Mononuclear cell (primary cell): ENCODE data around the gene ACADM. TPM values are rescaled to one million over a fixed set of nuclear protein-coding genes. Genes with fewer than 3 reads are reported as not detected.
"Not testable (repeated sequence)": the region's sequence is repeated elsewhere in the genome, so short reads cannot be mapped to it uniquely, and the experiment has no call there.

ENCODE experiments used
- H3K27me3 ChIP-seq: 2 replicates; pipeline ENCODE4 v1.6.0; 2011; ENCODE audit warnings: low read length, control low read depth; ENCODE audit not compliant: insufficient read depth
- H3K4me1 ChIP-seq: 2 replicates; pipeline ENCODE4 v1.5.1; 2011; ENCODE audit warnings: mild to moderate bottlenecking, low read length, control low read depth; ENCODE audit not compliant: insufficient read depth
- H3K4me3 ChIP-seq: 2 replicates; pipeline ENCODE4 v1.5.1; 2011; ENCODE audit warnings: mild to moderate bottlenecking, low read length, moderate library complexity
- H3K9me3 ChIP-seq: 2 replicates; pipeline ENCODE4 v1.5.1; 2011; ENCODE audit warnings: low read depth, mild to moderate bottlenecking, control low read depth, low read length
- total RNA-seq: library from RNA; depleted of rRNA; stranded (reverse); fragments of >200 nt; gene quantifications from one replicate; pipeline ENCODE4 v1.2.3, GENCODE V29; 2012

ACADM gene
- total RNA-seq, 1 donor: 11.0 TPM

DNA sequence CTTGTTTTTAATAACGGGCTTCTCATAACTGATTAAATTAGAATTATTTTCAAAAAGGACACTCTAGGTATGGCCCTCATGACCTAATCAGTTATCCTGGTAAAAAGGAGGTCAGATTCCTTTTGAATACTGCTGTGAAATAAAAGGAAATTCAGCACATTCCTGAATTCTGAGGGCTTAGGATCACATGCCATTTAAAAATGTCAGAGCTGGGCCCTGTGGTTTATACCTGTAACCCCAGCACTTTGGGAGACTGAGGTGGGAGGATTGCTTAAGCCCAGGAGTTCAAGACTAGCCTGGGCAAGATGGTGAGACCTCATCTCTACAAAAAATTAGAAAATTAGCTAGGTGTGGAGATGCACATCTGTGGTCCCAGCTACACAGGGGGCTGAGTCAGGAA lies 43.5 kb downstream of the ACADM start:
- Histone ChIP-seq H3K4me3 (no peak overlapping the region), H3K4me1 (no peaks in the 10 kb centered on the region), H3K9me3 (no peaks in the 10 kb centered on the region), H3K27me3 (no peaks in the 10 kb centered on the region)

DNA sequence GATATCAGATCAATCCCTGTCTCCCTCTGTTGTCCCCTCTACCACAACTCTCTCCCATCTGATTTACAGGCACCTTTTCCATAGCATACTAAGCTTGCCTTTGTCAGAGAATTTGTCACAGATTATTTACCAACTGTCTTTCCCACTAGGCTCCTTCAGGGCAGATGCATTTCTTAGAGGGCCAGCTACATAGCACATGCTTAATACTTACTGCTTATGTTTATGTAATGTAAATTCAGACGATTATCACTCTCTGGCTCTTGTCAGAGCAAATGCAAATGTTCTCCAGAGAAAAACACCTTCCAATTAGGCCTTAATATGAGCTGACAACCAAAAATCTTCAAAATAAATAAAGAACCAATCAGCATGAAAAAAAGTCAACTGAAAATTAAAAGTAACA lies 46.3 kb downstream of the ACADM start:
- Histone ChIP-seq H3K9me3 (no peaks in the 10 kb centered on the region), H3K4me3 (no peak overlapping the region), H3K27me3 (no peaks in the 10 kb centered on the region), H3K4me1 (no peaks in the 10 kb centered on the region)

DNA sequence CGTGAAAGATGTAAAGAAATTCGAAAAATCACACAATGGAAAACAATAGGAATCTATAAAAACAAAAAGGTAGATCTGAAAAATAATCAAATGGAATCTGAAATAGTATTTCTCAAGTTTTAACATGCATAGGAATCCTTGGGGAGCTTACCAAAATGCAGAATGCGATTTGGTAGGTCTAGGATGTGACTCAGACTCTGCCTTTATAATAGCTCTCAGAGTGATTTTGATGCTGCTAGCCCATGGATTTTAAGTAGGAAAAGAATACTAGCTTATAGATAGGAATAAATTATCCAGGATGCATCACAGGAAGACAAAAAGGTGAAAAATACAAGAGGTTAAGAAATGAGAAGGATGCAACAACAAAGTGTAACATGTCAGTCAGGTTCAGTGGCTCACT lies 47.5 kb downstream of the ACADM start:
- H3K4me1 ChIP-seq: no peaks in the 10 kb centered on the region
- H3K4me3 ChIP-seq: no peak overlapping the region
- H3K9me3 ChIP-seq: no peaks in the 10 kb centered on the region
- no peaks in the 10 kb centered on the region for H3K27me3 ChIP-seq

DNA sequence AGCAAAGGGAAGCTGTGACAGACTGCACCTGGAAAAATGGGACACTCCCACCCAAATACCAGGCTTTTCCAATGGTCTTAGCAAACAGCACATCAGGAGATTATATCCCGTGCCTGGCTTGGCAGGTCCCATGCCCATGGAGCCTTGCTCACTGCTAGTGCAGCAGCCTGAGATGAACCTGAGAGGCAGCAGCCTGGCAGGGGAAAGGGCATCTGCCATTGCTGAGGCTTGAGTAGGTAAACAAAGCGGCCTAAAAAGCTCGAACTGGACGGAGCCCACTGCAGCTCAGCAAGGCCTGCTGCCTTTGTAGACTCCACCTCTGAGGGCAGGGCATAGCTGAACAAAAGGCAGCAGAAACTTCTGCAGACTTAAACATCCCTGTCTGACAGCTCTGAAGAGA lies 53.3 kb downstream of the ACADM start:
- H3K4me3 ChIP-seq, H3K27me3 ChIP-seq, H3K9me3 ChIP-seq, H3K4me1 ChIP-seq: not testable (repeated sequence)

DNA sequence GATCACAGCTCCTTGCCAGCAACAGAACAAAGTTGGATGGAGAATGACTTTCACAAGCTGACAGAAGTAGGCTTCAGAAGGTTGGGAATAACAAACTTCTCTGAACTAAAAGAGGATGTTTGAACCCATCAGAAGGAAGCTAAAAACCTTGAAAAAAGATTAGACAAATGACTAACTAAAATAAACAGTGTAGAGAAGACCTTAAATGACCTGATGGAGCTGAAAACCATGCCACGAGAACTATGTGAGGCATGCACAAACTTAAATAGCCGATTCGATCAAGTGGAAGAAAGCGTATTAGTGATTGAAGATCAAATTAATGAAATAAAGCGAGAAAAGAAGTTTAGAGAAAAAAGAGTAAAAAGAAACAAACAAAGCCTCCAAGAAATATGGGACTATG lies 54.2 kb downstream of the ACADM start:
- not testable (repeated sequence) for H3K4me3 ChIP-seq, H3K27me3 ChIP-seq, H3K4me1 ChIP-seq, H3K9me3 ChIP-seq

DNA sequence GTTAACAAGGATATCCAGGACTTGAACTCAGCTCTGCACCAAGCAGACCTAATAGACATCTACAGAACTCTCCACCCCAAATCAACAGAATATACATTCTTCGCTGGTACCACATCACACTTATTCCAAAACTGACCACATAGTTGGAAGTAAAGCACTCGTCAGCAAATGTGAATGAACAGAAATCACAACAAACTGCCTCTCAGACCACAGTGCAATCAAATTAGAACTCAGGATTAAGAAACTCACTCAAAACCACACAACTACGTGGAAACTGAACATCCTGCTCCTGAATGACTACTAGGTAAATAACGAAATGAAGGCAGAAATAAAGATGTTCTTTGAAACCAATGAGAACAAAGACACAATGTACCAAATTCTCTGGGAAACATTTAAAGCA lies 55.7 kb downstream of the ACADM start:
- not testable (repeated sequence) for H3K4me3 ChIP-seq, H3K9me3 ChIP-seq, H3K27me3 ChIP-seq
- peaks cover 12% of the 10 kb centered on the region for H3K4me1 ChIP-seq

DNA sequence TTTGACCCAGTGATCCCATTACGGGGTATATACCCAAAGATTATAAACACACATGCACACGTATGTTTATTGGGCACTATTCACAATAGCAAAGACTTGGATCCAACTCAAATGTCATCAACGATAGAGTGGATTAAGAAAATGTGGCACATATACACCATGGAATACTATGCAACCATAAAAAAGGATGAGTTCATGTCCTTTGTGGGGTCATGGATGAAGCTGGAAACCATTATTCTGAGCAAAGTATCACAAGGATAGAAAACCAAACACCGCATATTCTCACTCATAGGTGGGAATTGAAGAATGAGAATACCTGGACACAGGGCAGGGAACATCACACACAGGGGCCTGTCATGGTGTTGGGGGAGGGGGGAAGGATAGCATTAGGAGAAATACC lies 59.4 kb downstream of the ACADM start:
- not testable (repeated sequence) for H3K9me3 ChIP-seq, H3K4me3 ChIP-seq, H3K27me3 ChIP-seq
- peaks cover 39% of the 10 kb centered on the region for H3K4me1 ChIP-seq

DNA sequence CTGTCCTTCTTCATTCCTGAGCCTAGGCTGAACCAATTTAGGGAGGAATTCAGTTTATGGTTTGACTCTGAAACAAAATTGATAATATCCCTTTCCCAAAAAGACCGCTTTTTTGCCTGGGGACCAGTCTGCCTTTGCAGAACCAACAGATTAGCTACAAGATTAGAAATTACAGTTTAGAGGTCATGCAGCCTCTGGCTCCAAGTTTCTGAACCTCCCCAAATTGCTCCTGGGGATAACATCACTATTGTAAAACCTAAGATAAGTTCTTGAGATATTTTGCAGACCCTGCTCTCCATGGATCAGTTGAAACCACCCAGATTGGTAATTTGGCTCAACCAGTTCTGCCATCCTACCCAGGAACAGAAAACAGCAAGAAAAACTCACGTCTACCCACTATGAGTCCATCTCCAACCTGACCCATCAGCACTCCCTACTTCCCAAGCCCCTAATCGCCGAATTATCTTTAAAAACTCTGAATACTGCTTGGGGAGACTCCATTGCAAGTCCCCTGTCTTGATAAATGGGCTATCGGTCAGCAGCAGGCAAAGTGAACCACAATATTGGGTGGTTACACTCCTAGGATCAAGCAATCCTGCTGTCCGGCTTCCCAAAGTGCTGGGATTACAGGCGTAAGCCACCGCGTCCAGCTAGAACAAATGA lies 60.9 kb downstream of the ACADM start:
- Histone ChIP-seq H3K27me3 (no peaks in the 10 kb centered on the region), H3K4me3 (peak overlapping the region; percentile 96), H3K9me3 (no peaks in the 10 kb centered on the region), H3K4me1 (peaks cover 52% of the 10 kb centered on the region)

DNA sequence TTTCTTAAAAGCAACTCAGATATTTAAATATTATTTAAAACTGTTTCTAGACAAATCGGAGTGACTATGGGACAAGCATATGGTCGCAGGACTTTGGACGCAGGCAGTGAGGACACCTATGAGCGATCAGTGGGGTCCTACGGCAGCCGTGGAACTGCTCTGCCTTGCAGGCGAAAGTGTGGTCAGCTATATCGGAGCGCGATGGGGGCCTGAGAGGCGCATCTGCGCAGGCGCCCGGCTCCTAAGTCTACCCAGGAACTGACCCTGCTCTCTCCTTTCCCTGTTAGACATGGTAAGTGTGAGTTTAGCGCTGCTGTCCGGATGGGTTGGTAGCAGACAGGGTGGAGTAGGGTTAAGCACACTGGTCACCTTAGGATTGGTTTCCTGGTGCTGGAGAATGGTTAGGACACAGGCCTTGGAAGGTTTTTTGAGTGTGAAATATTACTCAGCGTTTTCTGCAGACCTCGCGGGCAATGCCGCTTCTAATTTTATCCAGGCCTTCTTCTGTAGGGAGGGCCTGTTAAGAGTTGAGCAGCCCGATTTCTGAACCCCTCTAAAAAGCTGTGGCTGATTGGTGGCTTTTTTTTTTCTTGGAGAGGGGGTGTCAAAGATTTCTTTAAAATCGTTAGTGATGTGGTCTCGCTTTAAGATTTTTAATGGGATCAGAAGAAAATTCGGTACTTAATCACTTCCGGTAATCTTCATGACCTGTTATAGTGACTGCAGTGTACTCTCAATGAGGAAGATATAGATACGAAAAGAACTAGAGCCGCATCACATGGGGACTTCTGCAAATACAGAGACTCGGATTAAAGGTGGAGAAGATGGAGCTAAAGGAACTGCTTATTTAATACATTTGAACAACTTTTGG lies 61.7 kb downstream of the ACADM start, which contains the start of gene RABGGTB:
Gene RABGGTB (plus strand): TSS at position 274 of the 871 bp plus-strand sequence. CDS start 16 bp downstream, at position 290.
- H3K4me1 ChIP-seq: peaks cover 59% of the 10 kb centered on the region
- no peaks in the 10 kb centered on the region for H3K27me3 ChIP-seq
- H3K9me3 ChIP-seq: no peaks in the 10 kb centered on the region
- peak within 1 kb of the TSS; percentile 96 for H3K4me3 ChIP-seq

DNA sequence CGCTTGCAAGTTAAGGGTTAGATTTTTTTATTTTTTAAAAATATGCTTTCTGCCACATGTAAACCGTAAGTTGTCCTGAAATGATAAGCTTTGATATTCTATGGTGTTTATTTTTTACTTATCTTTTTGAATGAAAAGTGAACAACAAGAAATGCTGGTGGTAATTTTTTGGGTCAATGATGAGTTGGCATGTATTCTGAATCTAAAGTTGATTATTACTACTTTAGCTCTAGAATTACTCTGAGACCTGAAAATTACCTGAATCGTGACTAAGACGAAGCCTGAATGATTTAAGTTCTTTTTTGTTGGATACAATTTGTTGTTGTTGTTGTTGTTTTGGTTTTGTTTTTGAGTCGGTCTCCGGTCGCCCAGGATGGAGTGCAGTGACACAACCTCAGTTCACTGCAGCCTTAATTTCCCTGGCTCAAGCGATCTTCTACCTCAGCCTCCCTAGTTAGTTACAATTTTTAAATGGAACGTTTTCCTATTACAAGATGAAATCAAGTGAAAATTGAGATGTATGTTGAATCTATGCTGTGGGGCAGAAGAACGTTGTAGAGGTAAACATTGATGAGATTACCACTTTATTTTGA lies 62.5 kb downstream of the ACADM start:
- H3K4me1 ChIP-seq: peaks cover 59% of the 10 kb centered on the region
- peak overlapping the region; percentile 96 for H3K4me3 ChIP-seq
- no peaks in the 10 kb centered on the region for H3K27me3 ChIP-seq
- H3K9me3 ChIP-seq: no peaks in the 10 kb centered on the region

DNA sequence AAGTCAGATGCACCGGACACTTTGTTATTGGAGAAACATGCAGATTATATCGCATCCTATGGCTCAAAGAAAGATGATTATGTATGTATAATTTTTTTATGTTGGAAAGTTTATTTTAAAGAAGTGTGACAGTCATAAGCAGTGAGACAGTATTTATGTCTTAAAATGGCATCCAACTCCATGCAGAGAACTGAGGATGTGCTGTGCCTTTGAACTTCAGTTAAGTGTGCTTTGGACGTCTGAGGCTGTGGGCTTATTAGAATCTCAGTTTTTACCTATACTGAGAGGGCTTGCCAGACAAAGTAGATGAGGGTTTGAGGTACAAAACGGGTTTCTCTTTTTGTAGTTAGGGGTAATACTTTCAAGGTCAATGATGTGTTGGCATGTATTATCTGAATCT lies 63.0 kb downstream of the ACADM start:
- H3K4me3 ChIP-seq: peak overlapping the region; percentile 96
- H3K27me3 ChIP-seq: no peaks in the 10 kb centered on the region
- H3K4me1 ChIP-seq: peaks cover 59% of the 10 kb centered on the region
- no peaks in the 10 kb centered on the region for H3K9me3 ChIP-seq

DNA sequence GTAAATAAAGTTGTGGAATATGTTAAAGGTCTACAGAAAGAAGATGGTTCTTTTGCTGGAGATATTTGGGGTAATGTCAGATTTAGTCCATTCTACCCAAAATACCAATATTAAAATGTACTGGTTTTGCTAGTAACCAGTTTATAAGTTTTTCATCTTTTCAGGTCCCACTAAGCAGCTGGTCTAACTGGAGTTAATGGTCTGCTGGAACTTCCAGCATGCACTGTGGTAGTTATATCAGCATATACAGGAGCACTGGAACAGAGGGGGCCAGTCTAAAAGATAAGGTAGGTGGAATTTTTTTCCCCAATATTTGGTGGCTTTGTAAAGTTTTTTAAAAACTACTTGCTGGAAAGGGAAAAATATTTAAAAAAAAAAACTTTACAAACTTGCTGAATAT lies 65.5 kb downstream of the ACADM start:
- Histone ChIP-seq H3K27me3 (no peaks in the 10 kb centered on the region), H3K4me3 (no peak overlapping the region), H3K9me3 (no peaks in the 10 kb centered on the region), H3K4me1 (peaks cover 48% of the 10 kb centered on the region)

DNA sequence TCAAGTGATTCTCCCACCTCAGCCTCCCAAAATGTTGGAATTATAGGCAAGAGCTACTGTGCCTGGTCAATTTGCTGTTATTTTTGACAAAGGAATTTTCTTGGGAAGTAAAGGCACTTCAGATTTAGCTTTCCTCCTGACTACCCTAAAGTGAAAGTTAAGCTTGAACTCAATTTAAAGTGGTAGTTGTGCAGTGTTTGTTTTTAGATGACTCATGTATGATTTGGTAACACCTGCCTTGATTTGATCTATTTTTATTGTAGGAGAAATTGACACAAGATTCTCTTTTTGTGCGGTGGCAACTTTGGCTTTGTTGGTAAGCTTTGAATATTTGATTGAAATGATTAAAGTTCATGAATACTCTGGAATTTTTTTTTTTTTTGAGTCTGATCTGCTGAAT lies 66.5 kb downstream of the ACADM start:
- H3K9me3 ChIP-seq: no peaks in the 10 kb centered on the region
- H3K4me3 ChIP-seq: no peak overlapping the region
- peaks cover 41% of the 10 kb centered on the region for H3K4me1 ChIP-seq
- H3K27me3 ChIP-seq: no peaks in the 10 kb centered on the region

DNA sequence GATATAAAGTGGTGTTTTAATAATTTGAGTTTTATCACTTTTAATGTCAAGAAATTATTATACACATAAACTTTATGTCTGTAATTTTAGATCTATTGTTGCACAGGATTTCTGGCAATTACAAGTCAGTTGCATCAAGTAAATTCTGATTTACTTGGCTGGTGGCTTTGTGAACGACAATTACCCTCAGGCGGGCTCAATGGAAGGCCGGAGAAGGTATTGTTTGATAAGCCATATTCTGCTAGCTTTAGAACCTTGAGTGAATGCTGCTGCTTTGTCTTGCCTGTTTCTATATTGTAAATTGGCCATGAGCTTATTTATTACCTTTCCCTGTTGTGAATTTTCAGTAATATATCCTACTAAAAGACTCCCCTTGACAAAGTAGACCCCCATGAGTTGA lies 67.6 kb downstream of the ACADM start:
- Histone ChIP-seq H3K9me3 (no peaks in the 10 kb centered on the region), H3K4me3 (no peak overlapping the region), H3K27me3 (no peaks in the 10 kb centered on the region), H3K4me1 (peaks cover 38% of the 10 kb centered on the region)

DNA sequence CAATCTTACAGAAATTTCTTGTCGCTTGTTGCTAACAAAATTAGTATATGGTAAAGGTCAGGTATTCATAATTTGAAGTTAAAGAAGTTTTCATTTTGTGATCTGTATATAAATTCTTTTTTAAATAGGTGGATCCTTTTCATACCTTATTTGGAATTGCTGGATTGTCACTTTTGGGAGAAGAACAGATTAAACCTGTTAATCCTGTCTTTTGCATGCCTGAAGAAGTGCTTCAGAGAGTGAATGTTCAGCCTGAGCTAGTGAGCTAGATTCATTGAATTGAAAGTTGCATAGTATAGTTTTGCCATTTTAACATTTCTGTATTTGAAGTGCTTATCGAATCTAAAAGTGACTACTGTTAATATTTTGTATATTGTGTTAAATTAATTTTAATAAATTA lies 69.9 kb downstream of the ACADM start:
- Histone ChIP-seq H3K27me3 (no peaks in the 10 kb centered on the region), H3K4me1 (peaks cover 15% of the 10 kb centered on the region), H3K9me3 (no peaks in the 10 kb centered on the region), H3K4me3 (no peak overlapping the region)
